Nephron progenitor cell (in vitro differentiated cells): Measurements from ENCODE around the gene SBK3.

Experiments used
- DNase-seq: peaks from one replicate; pipeline ENCODE4 v3.0.0; 2021
- H3K27ac Mint-ChIP-seq: 2 replicates; pipeline ENCODE4 v1.8.0; 2021; ENCODE audit warnings: mild to moderate bottlenecking, moderate library complexity, mixed read lengths
- H3K27me3 Mint-ChIP-seq: 2 replicates; pipeline ENCODE4 v1.8.0; 2021; ENCODE audit warnings: mild to moderate bottlenecking, low read depth, mixed read lengths; ENCODE audit not compliant: poor library complexity
- H3K36me3 Mint-ChIP-seq: 2 replicates; pipeline ENCODE4 v1.8.0; 2021; ENCODE audit warnings: low read depth, mixed read lengths
- H3K4me1 Mint-ChIP-seq: 2 replicates; pipeline ENCODE4 v1.8.0; 2021; ENCODE audit warnings: mixed read lengths
- H3K4me3 Mint-ChIP-seq: 2 replicates; pipeline ENCODE4 v1.8.0; 2021; ENCODE audit warnings: mild to moderate bottlenecking, moderate library complexity, mixed read lengths
- H3K9me3 Mint-ChIP-seq: 2 replicates; pipeline ENCODE4 v1.8.0; 2021; ENCODE audit warnings: mild to moderate bottlenecking, moderate library complexity, mixed read lengths
- TF ChIP-seq, protein P1 (sequence below): fragments of 200-600 bp; sonication (generic); IDR thresholded peaks from 2 replicates; pipeline ENCODE4 v1.5.0; 2021; ENCODE audit warnings: antibody characterized with exemption

The SBK3 gene

GRCh38 chr19:55530996-55531395 lies 14.3 kb downstream of the SBK3 start:
- H3K36me3 Mint-ChIP-seq: no peaks in the 10 kb centered on the region
- H3K9me3 Mint-ChIP-seq: no peaks in the 10 kb centered on the region
- no peak overlapping the region for H3K27ac Mint-ChIP-seq
- no peaks in the 10 kb centered on the region for H3K27me3 Mint-ChIP-seq
- peaks cover 18% of the 10 kb centered on the region for H3K4me1 Mint-ChIP-seq
- TF ChIP-seq, protein P1, sequence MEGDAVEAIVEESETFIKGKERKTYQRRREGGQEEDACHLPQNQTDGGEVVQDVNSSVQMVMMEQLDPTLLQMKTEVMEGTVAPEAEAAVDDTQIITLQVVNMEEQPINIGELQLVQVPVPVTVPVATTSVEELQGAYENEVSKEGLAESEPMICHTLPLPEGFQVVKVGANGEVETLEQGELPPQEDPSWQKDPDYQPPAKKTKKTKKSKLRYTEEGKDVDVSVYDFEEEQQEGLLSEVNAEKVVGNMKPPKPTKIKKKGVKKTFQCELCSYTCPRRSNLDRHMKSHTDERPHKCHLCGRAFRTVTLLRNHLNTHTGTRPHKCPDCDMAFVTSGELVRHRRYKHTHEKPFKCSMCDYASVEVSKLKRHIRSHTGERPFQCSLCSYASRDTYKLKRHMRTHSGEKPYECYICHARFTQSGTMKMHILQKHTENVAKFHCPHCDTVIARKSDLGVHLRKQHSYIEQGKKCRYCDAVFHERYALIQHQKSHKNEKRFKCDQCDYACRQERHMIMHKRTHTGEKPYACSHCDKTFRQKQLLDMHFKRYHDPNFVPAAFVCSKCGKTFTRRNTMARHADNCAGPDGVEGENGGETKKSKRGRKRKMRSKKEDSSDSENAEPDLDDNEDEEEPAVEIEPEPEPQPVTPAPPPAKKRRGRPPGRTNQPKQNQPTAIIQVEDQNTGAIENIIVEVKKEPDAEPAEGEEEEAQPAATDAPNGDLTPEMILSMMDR: no peak
- no peak for DNase-seq
- H3K4me3 Mint-ChIP-seq: no peak overlapping the region

- no peaks in the 10 kb centered on the region for H3K27me3 Mint-ChIP-seq
Observed at GRCh38 chr19:55529636-55530234, 15.6 kb downstream of the SBK3 start.

DNA sequence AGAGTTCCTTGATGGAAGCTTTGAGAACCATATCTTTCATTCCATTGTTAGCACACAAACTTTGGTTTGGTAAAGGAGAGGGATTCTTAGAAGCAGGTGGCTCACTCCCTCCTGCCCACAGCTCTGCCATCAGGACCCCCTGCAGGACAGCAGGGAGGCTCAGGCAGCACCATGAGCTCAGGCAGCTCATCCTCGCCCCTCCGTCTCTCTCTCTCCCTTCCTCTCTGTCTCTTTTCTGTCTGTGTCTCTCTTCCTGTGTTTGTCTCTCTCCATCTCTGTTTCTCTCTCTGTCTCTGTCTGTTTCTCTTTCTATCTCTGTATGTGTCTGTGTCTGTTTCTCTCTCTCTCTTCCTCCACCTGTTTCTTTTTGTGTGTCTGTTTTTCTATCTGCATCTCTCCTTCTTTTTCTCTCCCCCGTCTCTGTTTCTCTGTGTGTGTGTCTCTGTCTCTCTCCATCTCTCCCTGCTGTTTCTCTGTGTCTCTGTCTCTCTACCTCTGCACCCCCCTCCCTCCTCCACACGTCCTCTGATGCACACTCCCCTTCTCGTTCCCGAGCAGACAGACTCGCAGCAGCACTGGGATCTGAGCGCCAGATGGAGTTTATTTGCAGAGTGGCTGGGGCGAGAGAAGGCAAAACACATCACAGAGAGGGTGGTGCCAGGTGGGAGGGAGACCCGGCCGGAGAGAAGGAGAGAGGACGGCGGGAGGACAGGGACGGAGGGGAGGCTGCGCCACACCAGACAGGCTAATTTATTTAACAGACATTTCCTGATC lies 17.1 kb downstream of the SBK3 start:
- Mint-ChIP-seq H3K27me3 (peaks cover 6% of the 10 kb centered on the region), H3K27ac (no peak overlapping the region), H3K9me3 (no peaks in the 10 kb centered on the region), H3K36me3 (peaks cover 4% of the 10 kb centered on the region), H3K4me1 (peaks cover 6% of the 10 kb centered on the region), H3K4me3 (no peak overlapping the region)
- DNase-seq: no peak
- TF ChIP-seq, protein P1: no peak

More at GRCh38 chr19:55529636-55530234, 15.6 kb downstream of the SBK3 start:
- DNase-seq: no peak
- TF ChIP-seq, protein P1: no peak
- Mint-ChIP-seq H3K36me3 (no peaks in the 10 kb centered on the region), H3K9me3 (no peaks in the 10 kb centered on the region), H3K4me1 (peaks cover 9% of the 10 kb centered on the region), H3K4me3 (no peak overlapping the region), H3K27ac (no peak overlapping the region)

DNA sequence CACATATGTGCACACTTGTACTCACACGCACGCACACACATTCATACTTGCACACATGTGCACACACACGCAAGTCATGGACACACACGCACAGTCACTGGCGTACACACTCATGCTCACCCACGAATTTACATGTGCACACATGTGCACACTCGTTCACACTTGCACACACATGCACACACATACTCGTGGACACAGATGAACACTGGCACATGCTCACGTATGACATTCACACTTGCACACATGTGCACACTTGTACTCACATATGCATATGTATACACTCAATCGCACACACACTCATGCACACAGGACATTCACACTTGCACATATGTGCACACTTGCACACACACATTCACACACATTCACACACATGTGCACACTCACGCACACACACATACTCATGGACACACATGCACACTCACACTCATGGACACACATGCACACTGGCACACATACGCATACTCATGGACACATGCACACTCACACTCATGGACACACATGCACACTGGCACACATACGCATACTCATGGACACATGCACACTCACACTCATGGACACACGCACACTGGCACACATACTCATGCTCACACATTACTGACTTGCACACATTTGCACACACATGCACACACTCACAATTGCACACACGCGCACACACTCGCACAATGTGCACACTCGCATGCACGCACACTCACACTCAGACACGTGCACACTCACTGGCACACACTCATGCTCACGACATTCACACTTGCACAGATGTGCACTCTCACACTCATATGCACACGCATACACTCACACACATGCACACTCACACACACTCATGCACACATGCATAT lies 17.9 kb downstream of the SBK3 start:
- TF ChIP-seq, protein P1: no peak
- no peak overlapping the region for H3K4me3 Mint-ChIP-seq
- no peaks in the 10 kb centered on the region for H3K9me3 Mint-ChIP-seq
- H3K27ac Mint-ChIP-seq: no peak overlapping the region
- DNase-seq: no peak
- H3K36me3 Mint-ChIP-seq: peaks cover 4% of the 10 kb centered on the region
- peaks cover 10% of the 10 kb centered on the region for H3K27me3 Mint-ChIP-seq
- H3K4me1 Mint-ChIP-seq: peaks cover 6% of the 10 kb centered on the region

DNA sequence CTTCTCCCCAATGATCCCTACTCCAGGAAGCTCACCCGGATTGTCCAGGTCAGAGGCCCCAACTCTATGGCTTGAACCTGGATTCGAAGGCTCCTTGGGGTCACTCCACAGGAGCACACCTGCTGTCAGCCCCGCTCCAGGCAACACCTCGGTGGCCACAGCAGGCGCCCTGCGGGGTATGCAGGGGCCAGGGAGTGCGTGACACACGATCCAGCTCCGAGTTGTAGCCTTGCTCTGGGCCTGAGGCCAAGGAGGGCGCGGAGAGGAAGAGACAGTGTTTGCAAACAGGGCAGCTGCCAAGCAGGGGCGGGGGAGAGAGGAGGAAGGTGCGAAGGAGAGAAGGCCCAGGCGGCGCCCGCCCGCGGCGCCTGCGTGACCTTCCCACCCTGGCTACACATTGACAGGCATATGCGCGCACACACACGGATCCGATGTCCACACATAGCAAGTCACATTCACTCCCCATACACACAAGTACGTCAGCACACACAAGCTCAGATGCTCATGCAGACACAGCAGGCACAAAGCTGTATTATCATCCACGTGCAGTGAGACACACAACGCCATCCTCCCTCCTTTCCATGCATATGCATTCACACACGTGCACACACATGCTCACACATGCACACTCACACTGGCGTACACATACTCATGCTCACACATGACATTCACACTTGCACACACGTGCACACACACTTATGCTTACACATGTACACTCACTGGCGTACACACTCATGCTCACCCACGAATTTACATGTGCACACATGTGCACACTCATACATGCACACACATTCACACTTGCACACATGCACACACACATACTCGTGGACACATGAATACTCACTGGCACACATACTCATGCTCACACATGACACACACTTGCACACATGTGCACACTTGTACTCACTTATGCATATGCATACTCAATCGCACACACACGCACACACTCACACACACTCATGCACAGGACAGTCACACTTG lies 18.8 kb downstream of the SBK3 start:
- peaks cover 4% of the 10 kb centered on the region for H3K36me3 Mint-ChIP-seq
- DNase-seq: peak; percentile 48
- H3K27ac Mint-ChIP-seq: no peak overlapping the region
- H3K4me3 Mint-ChIP-seq: no peak overlapping the region
- TF ChIP-seq, protein P1: no peak
- peaks cover 10% of the 10 kb centered on the region for H3K27me3 Mint-ChIP-seq
- H3K9me3 Mint-ChIP-seq: no peaks in the 10 kb centered on the region
- peaks cover 14% of the 10 kb centered on the region for H3K4me1 Mint-ChIP-seq
